ENCODE measurements around the gene SLC1A5.
"Not testable (repeated sequence)": the region's sequence is repeated elsewhere in the genome, so short reads cannot be mapped to it uniquely, and the experiment has no call there.

The SLC1A5 gene

DNA sequence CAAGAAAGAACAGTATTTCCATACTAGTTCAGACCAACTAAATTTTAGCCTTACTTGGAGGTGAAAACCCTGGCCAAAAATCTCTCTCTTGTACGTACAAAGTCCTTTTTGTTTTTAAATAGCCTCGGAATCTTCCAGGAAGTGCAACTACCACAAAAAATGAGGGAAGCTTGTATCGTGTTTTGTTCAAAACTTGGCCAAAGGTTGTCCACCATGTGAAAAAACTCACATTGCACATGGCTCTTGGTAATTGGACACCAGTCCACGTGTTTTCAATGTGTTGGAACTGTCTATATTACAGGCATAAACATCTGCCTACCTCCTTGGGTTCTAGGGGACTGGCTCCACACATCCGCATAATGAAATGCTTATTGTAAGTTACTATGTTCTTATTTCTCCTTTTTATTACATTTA is 27.0 kb downstream of the SLC1A5 start:
- TF ChIP-seq, protein P1, sequence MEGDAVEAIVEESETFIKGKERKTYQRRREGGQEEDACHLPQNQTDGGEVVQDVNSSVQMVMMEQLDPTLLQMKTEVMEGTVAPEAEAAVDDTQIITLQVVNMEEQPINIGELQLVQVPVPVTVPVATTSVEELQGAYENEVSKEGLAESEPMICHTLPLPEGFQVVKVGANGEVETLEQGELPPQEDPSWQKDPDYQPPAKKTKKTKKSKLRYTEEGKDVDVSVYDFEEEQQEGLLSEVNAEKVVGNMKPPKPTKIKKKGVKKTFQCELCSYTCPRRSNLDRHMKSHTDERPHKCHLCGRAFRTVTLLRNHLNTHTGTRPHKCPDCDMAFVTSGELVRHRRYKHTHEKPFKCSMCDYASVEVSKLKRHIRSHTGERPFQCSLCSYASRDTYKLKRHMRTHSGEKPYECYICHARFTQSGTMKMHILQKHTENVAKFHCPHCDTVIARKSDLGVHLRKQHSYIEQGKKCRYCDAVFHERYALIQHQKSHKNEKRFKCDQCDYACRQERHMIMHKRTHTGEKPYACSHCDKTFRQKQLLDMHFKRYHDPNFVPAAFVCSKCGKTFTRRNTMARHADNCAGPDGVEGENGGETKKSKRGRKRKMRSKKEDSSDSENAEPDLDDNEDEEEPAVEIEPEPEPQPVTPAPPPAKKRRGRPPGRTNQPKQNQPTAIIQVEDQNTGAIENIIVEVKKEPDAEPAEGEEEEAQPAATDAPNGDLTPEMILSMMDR (IDR thresholded peaks at IDR 0.05; ENCODE audit: insufficient read depth, low read length, poor library complexity, severe bottlenecking) = no peak
- DNase-seq (ENCODE audit: extremely low read depth, insufficient read length) = no peak
- H3K4me3 ChIP-seq (replicated peaks; ENCODE audit: low read depth, low read length) = no peak overlapping the region
- peaks cover 2% of the 10 kb centered on the region; the same call in 1 of the 2 replicates for H3K36me3 ChIP-seq (ENCODE audit: control insufficient read depth, insufficient read depth, low read length)
- no peaks in the 10 kb centered on the region for H3K27me3 ChIP-seq (replicated peaks; ENCODE audit: control insufficient read depth, insufficient read depth, low read length)

- H3K27me3 ChIP-seq (replicated peaks; ENCODE audit: control insufficient read depth, insufficient read depth, low read length); H3K4me3 ChIP-seq (replicated peaks; ENCODE audit: low read depth, low read length); DNase-seq (ENCODE audit: extremely low read depth, insufficient read length); H3K36me3 ChIP-seq (ENCODE audit: control insufficient read depth, insufficient read depth, low read length): not testable (repeated sequence)
Measured at GRCh38 chr19:46760897-46761296, 27.5 kb downstream of the SLC1A5 start.

DNA sequence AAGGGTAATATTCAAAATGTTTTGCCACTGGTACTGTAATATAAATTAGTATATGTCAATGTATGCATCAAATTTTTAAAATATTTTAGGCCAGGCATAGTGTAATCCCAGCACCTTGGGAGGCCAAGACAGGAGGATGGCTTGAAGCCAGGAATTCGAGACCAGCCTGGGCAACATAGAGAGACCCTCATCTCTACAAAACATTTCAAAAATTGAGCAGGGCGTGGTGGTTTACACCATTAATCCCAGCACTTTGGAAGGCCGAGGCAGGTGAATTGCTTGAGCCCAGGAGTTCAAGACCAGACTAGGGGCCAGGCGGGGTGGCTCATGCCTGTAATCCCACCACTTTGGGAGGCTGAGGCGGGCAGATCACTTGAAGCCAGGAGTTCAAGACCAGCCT is 28.0 kb downstream of the SLC1A5 start:
- peaks cover 2% of the 10 kb centered on the region; the same call in 1 of the 2 replicates for H3K36me3 ChIP-seq (ENCODE audit: control insufficient read depth, insufficient read depth, low read length)
- no peak overlapping the region for H3K4me3 ChIP-seq (replicated peaks; ENCODE audit: low read depth, low read length)
- TF ChIP-seq, protein P1 (IDR thresholded peaks at IDR 0.05; ENCODE audit: insufficient read depth, low read length, poor library complexity, severe bottlenecking) = no peak
- DNase-seq (ENCODE audit: extremely low read depth, insufficient read length) = no peak
- no peaks in the 10 kb centered on the region for H3K27me3 ChIP-seq (replicated peaks; ENCODE audit: control insufficient read depth, insufficient read depth, low read length)

DNA sequence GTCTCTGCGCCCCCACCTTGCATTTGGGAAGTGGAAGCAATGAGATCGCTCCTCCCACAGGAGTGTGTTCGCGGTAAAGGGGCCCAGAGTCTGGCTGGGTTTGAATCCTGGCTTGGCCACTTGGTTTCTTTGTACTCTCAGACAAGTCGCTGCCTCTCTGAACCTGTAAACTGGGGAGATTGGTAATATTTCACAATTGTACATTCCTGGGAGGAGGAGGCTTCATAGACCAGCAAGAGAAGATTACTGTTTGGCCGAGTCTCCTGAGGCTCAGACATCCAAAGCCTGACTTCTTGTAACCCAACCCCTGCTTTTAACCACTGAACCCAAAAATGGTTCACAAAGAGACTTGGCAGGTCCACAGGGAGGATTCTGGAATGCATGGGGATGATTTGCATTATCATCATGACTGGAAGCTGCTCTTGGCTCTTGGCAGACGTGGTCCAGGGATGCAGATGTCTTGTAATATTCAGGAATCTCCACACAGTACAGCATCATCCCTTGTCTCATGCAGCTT is 28.5 kb downstream of the SLC1A5 start:
- TF ChIP-seq, protein P1 (IDR thresholded peaks at IDR 0.05; ENCODE audit: insufficient read depth, low read length, poor library complexity, severe bottlenecking) = no peak
- DNase-seq (ENCODE audit: extremely low read depth, insufficient read length) = no peak
- Histone ChIP-seq H3K27me3 (replicated peaks; ENCODE audit: control insufficient read depth, insufficient read depth, low read length) (no peaks in the 10 kb centered on the region), H3K36me3 (ENCODE audit: control insufficient read depth, insufficient read depth, low read length) (peaks cover 2% of the 10 kb centered on the region; the same call in 1 of the 2 replicates), H3K4me3 (replicated peaks; ENCODE audit: low read depth, low read length) (no peak overlapping the region)

DNA sequence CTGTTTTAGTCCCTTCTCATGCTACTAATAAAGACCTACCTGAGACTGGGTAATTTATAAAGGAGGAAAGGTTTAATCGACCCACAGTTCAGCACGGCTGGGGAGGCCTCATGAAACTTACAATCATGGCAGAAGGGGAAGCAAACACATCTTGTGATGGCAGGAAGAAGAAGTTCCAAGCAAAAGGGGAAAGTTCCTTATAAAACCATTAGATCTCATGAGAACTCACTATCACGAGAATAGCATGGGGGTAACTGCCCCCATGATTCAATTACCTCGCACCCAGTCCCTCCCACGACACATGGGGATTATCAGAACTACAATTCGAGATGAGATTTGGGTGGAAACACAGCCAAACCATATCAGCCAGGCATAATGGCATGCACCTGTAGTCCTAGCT is 29.2 kb downstream of the SLC1A5 start:
- no peak for DNase-seq (ENCODE audit: extremely low read depth, insufficient read length)
- TF ChIP-seq, protein P1 (IDR thresholded peaks at IDR 0.05; ENCODE audit: insufficient read depth, low read length, poor library complexity, severe bottlenecking) = no peak
- H3K36me3 ChIP-seq (ENCODE audit: control insufficient read depth, insufficient read depth, low read length) = peaks cover 2% of the 10 kb centered on the region; the same call in 1 of the 2 replicates
- H3K4me3 ChIP-seq (replicated peaks; ENCODE audit: low read depth, low read length) = no peak overlapping the region
- no peaks in the 10 kb centered on the region for H3K27me3 ChIP-seq (replicated peaks; ENCODE audit: control insufficient read depth, insufficient read depth, low read length)

DNA sequence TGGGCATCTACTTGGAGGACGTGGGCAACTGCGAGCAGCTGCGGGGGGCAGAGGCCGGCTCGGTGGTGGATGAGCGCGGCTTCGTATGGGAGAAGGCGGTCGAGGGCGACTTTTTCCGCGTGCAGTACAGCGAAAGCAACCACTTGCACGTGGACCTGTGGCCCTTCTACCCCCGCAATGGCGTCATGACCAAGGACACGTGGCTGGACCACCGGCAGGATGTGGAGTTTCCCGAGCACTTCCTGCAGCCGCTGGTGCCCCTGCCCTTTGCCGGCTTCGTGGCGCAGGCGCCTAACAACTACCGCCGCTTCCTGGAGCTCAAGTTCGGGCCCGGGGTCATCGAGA is 31.9 kb downstream of the SLC1A5 start:
- H3K36me3 ChIP-seq (ENCODE audit: control insufficient read depth, insufficient read depth, low read length) = peaks cover 2% of the 10 kb centered on the region; the same call in 1 of the 2 replicates
- TF ChIP-seq, protein P1 (IDR thresholded peaks at IDR 0.05; ENCODE audit: insufficient read depth, low read length, poor library complexity, severe bottlenecking) = no peak
- H3K4me3 ChIP-seq (replicated peaks; ENCODE audit: low read depth, low read length) = no peak overlapping the region
- no peak for DNase-seq (ENCODE audit: extremely low read depth, insufficient read length)
- no peaks in the 10 kb centered on the region for H3K27me3 ChIP-seq (replicated peaks; ENCODE audit: control insufficient read depth, insufficient read depth, low read length)
